ENCODE data around the gene LMO3. TPM values are rescaled to one million over a fixed set of nuclear protein-coding genes. Genes with fewer than 3 reads are reported as not detected.

The LMO3 gene
- total and polyA plus RNA-seq, 2 donors (not counting 3 experiments of a cell fraction or from before 2014, with no cell fraction given) = not detected

DNA sequence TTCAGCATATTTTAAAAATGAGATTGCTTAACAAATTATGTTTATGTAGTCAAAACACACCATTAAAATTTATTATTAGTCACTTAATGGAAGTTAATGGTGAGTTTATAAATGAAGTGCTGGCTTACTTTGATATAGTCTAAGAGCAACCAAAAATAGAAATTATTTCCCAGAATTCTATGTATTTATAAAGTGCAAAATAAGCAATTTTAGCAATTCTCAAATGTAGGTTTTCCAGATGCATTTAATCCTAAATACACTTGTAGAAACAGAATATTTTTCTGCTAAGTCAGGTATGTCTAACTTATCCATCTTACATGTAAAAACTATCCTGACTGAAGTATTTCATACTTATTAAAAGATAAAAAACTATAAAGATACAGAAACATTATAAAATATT lies 11.2 kb downstream of the LMO3 start:
- no peak overlapping the region for H3K4me2 ChIP-seq (ENCODE audit: insufficient read depth, low read length)
- dilution Hi-C loops (cut with MboI; ENCODE audit: extremely low pct_ligation_motif_present, low sequenced_read_pairs) = no loop called here
- BruUV-seq (replicated peaks) = no TSS peak
- no peak overlapping the region for H3K4me3 ChIP-seq (replicated peaks in 1 of 3; ENCODE audit: insufficient read depth in 1 of 3, low read depth in 1 of 3, low read length in 3 of 3)
- no peaks in the 10 kb centered on the region for H3K4me1 ChIP-seq (ENCODE audit: control insufficient read depth, extremely low read depth, insufficient read depth, low read length)
- no peaks in the 10 kb centered on the region for H3K9me1 ChIP-seq (replicated peaks; ENCODE audit: control insufficient read depth, extremely low read depth, insufficient read depth, low read length)
- no peak for DNase-seq (ENCODE audit: low read depth, low spot score)
- no peak for FAIRE-seq
- H3K79me2 ChIP-seq (ENCODE audit: control insufficient read depth, insufficient read depth, low read length) = no peaks in the 10 kb centered on the region
- H4K20me1 ChIP-seq (replicated peaks; ENCODE audit: control insufficient read depth, extremely low read depth, insufficient read depth, low read length) = no peaks in the 10 kb centered on the region
- H2AFZ ChIP-seq (ENCODE audit: low read depth, low read length) = no peak overlapping the region
- no peak overlapping the region for H3K9ac ChIP-seq (replicated peaks; ENCODE audit: extremely low read depth, insufficient read depth, low read length)
- TF ChIP-seq FOS (IDR thresholded peaks at IDR 0.05; ENCODE audit: borderline replicate concordance, insufficient read depth, low read length) (no peak), GATA2 (IDR thresholded peaks at IDR 0.05; ENCODE audit: insufficient read depth, insufficient read length, low read depth, low read length) (no peak)
- TF ChIP-seq, protein P1, sequence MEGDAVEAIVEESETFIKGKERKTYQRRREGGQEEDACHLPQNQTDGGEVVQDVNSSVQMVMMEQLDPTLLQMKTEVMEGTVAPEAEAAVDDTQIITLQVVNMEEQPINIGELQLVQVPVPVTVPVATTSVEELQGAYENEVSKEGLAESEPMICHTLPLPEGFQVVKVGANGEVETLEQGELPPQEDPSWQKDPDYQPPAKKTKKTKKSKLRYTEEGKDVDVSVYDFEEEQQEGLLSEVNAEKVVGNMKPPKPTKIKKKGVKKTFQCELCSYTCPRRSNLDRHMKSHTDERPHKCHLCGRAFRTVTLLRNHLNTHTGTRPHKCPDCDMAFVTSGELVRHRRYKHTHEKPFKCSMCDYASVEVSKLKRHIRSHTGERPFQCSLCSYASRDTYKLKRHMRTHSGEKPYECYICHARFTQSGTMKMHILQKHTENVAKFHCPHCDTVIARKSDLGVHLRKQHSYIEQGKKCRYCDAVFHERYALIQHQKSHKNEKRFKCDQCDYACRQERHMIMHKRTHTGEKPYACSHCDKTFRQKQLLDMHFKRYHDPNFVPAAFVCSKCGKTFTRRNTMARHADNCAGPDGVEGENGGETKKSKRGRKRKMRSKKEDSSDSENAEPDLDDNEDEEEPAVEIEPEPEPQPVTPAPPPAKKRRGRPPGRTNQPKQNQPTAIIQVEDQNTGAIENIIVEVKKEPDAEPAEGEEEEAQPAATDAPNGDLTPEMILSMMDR (IDR thresholded peaks at IDR 0.05; ENCODE audit: extremely low read depth in 1 of 2, insufficient read depth in 1 of 2, low read depth in 1 of 2, low read length in 2 of 2) = no peak
- H3K9me3 ChIP-seq (replicated peaks; ENCODE audit: control insufficient read depth, insufficient read depth, low read length) = no peaks in the 10 kb centered on the region
- no peak overlapping the region for H3K27ac ChIP-seq (ENCODE audit: insufficient read depth, low read depth, low read length)
- POLR2A ChIA-PET = no interaction called here
- H3K27me3 ChIP-seq (ENCODE audit: control insufficient read depth in 2 of 2, insufficient read depth in 2 of 2, low read length in 2 of 2) = no peaks in the 10 kb centered on the region
- no peaks in the 10 kb centered on the region for H3K36me3 ChIP-seq (ENCODE audit: control insufficient read depth in 2 of 2, extremely low read depth in 1 of 2, insufficient read depth in 2 of 2, low read length in 2 of 2)
- intact Hi-C loops (cut with micrococcal nuclease) = no loop called here
- CTCF ChIA-PET = no interaction called here

DNA sequence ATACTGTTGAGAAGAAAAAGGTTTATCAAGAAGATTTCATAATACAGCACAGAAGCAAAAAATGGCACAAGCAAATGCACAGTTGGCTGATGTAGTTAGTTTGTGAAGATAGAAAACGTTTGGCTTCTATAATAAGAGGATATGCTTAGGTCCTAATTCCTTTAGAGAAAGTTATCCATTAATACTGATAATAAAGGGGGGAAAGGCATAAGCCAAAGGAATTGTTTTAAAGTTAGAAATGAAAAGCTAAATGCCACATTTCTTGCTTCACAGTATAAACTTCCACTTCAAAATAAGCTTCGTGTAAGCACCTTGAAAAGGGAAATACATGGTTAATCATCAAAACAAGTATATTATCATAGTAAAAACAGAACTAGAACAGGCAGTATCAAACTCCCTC lies 12.4 kb downstream of the LMO3 start:
- H3K9ac ChIP-seq (replicated peaks; ENCODE audit: extremely low read depth, insufficient read depth, low read length) = no peak overlapping the region
- no peaks in the 10 kb centered on the region for H3K9me1 ChIP-seq (replicated peaks; ENCODE audit: control insufficient read depth, extremely low read depth, insufficient read depth, low read length)
- intact Hi-C loops (cut with micrococcal nuclease) = no loop called here
- DNase-seq (ENCODE audit: low read depth, low spot score) = no peak
- no peaks in the 10 kb centered on the region for H3K9me3 ChIP-seq (replicated peaks; ENCODE audit: control insufficient read depth, insufficient read depth, low read length)
- FAIRE-seq = no peak
- no peak overlapping the region for H3K27ac ChIP-seq (ENCODE audit: insufficient read depth, low read depth, low read length)
- no peak overlapping the region for H3K4me2 ChIP-seq (ENCODE audit: insufficient read depth, low read length)
- H3K4me3 ChIP-seq (replicated peaks in 1 of 3; ENCODE audit: insufficient read depth in 1 of 3, low read depth in 1 of 3, low read length in 3 of 3) = no peak overlapping the region
- no peak overlapping the region for H2AFZ ChIP-seq (ENCODE audit: low read depth, low read length)
- H3K4me1 ChIP-seq (ENCODE audit: control insufficient read depth, extremely low read depth, insufficient read depth, low read length) = no peaks in the 10 kb centered on the region
- POLR2A ChIA-PET = no interaction called here
- CTCF ChIA-PET = interaction anchor here (1.2 to 1.9 kb wide), 2 partner anchors 8 to 9 kb away, joined by 3 to 5 read pairs; no protein-coding TSS in a partner anchor
- BruUV-seq (replicated peaks) = no TSS peak
- TF ChIP-seq FOS (IDR thresholded peaks at IDR 0.05; ENCODE audit: borderline replicate concordance, insufficient read depth, low read length) (no peak), GATA2 (IDR thresholded peaks at IDR 0.05; ENCODE audit: insufficient read depth, insufficient read length, low read depth, low read length) (no peak), EZH2 (IDR thresholded peaks at IDR 0.05; ENCODE audit: borderline replicate concordance, low read depth, low read length, severe bottlenecking) (no peak), POLR2AphosphoS5 (IDR thresholded peaks at IDR 0.05; ENCODE audit: insufficient read depth, low read depth, low read length) (no peak), POLR2A (IDR thresholded peaks at IDR 0.05; ENCODE audit: low read depth, low read length) (no peak), MYC (IDR thresholded peaks at IDR 0.05; ENCODE audit: low read depth, low read length) (no peak), JUN (IDR thresholded peaks at IDR 0.05; ENCODE audit: borderline replicate concordance, insufficient read depth, insufficient read length, low read depth) (no peak)
- TF ChIP-seq, protein P2, sequence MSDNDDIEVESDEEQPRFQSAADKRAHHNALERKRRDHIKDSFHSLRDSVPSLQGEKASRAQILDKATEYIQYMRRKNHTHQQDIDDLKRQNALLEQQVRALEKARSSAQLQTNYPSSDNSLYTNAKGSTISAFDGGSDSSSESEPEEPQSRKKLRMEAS (IDR thresholded peaks at IDR 0.05; ENCODE audit: insufficient read depth, insufficient read length) = no peak
- TF ChIP-seq, protein P1 (IDR thresholded peaks at IDR 0.05; ENCODE audit: extremely low read depth in 1 of 2, insufficient read depth in 1 of 2, low read depth in 1 of 2, low read length in 2 of 2) = no peak
- H3K27me3 ChIP-seq (ENCODE audit: control insufficient read depth in 2 of 2, insufficient read depth in 2 of 2, low read length in 2 of 2) = no peaks in the 10 kb centered on the region
- H3K36me3 ChIP-seq (ENCODE audit: control insufficient read depth in 2 of 2, extremely low read depth in 1 of 2, insufficient read depth in 2 of 2, low read length in 2 of 2) = no peaks in the 10 kb centered on the region
- H4K20me1 ChIP-seq (replicated peaks; ENCODE audit: control insufficient read depth, extremely low read depth, insufficient read depth, low read length) = no peaks in the 10 kb centered on the region
- dilution Hi-C loops (cut with MboI; ENCODE audit: extremely low pct_ligation_motif_present, low sequenced_read_pairs) = no loop called here
- H3K79me2 ChIP-seq (ENCODE audit: control insufficient read depth, insufficient read depth, low read length) = no peaks in the 10 kb centered on the region

Data from endothelial cell of umbilical vein (primary cell).